K562 (cell line): Measurements from ENCODE around the gene KRTAP8-1. TPM values are rescaled to one million over a fixed set of nuclear protein-coding genes. Genes with fewer than 3 reads are reported as not detected.

ENCODE experiments used
- ATAC-seq: fragments of 200-7000 bp; cut with Tn5 transposase; 3 replicates; pipeline ENCODE4 v1.9.1; 2020; ENCODE audit warnings: moderate library complexity
- BruUV-seq: library from RNA; stranded (reverse); fragments of 400-500 nt; replicated peaks from 2 replicates; lab custom pipeline; 2021; lab: Mats Ljungman, UMichigan
- CTCF ChIA-PET: fragments of 300-600 bp; formaldehyde crosslinking; extraction: SDS; loops from one replicate; lab custom pipeline; 2021; ENCODE audit warnings: low intra/inter-chr PET ratio; lab: Yijun Ruan, JAX
- POLR2A ChIA-PET: fragments of 300-600, 350-650 bp; sonication (Branson Sonifier 250); formaldehyde crosslinking; extraction: SDS; loops from one replicate; lab custom pipeline; 2021; ENCODE audit warnings: antibody characterized with exemption, inconsistent platforms; lab: Yijun Ruan, JAX
- DNase-seq, 4 experiments: peaks; one replicate each; pipeline versions ENCODE4 v3.0.0 to v3.0.0-alpha.2; 2011 to 2018; ENCODE audit warnings: low spot score in 3 of 4, mixed read lengths in 3 of 4; ENCODE audit errors: extremely low read depth in 1 of 4
- FAIRE-seq: peaks from 2 replicates; lab custom pipeline; 2011; peaks lifted over from hg19 to GRCh38; lab: Jason Lieb, UNC
- H2AFZ ChIP-seq: 2 replicates; pipeline ENCODE4 v1.6.0; 2011; ENCODE audit warnings: low read depth, low read length, control low read depth, inconsistent platforms
- H3K27ac ChIP-seq: fragments of 200-600 bp; 3 replicates; pipeline ENCODE4 v1.8.0; 2011; ENCODE audit warnings: low read depth, mild to moderate bottlenecking, control low read depth, inconsistent platforms, low read length, moderate library complexity, mixed read lengths; ENCODE audit errors: extremely low read depth
- H3K27me3 ChIP-seq, 2 experiments: fragments of 300-600 bp in 1 of 2; 2 replicates in 1 of 2; 3 replicates in 1 of 2; pipeline versions ENCODE4 v1.6.0 to v1.8.0; 2011; ENCODE audit warnings: inconsistent platforms in 2 of 2, low read length in 2 of 2, mild to moderate bottlenecking in 1 of 2, mixed read lengths in 1 of 2, moderate library complexity in 1 of 2; ENCODE audit not compliant: control insufficient read depth in 2 of 2, insufficient read depth in 2 of 2
- H3K36me3 ChIP-seq: fragments of 300-600 bp; 3 replicates; pipeline ENCODE4 v1.8.0; 2011; ENCODE audit warnings: mild to moderate bottlenecking, low read length, inconsistent platforms; ENCODE audit not compliant: control insufficient read depth, insufficient read depth
- H3K4me1 ChIP-seq, 2 experiments: fragments of 200-600 bp in 1 of 2; replicated peaks in 1 of 2; 2 replicates in 1 of 2; 3 replicates in 1 of 2; pipeline versions ENCODE4 v1.5.1 to v1.8.0; 2011; ENCODE audit warnings: inconsistent platforms in 2 of 2, low read length in 2 of 2, mild to moderate bottlenecking in 1 of 2, mixed read lengths in 1 of 2, moderate library complexity in 1 of 2; ENCODE audit not compliant: control insufficient read depth in 2 of 2, insufficient read depth in 2 of 2
- H3K4me2 ChIP-seq: 2 replicates; pipeline ENCODE4 v1.6.1; 2011; ENCODE audit warnings: low read length, control low read depth, inconsistent platforms, mixed read lengths; ENCODE audit not compliant: insufficient read depth
- H3K4me3 ChIP-seq: fragments of 200-600 bp; sonication (generic), shearing (Covaris generic); 2 replicates; pipeline ENCODE4 v1.5.1; 2016; ENCODE audit warnings: control low read depth, inconsistent platforms
- H3K79me2 ChIP-seq: fragments of 200-600 bp; 3 replicates; pipeline ENCODE4 v1.8.0; 2011; ENCODE audit warnings: low read length, inconsistent platforms; ENCODE audit not compliant: control insufficient read depth, insufficient read depth
- H3K9ac ChIP-seq, 2 experiments: 2 replicates each; pipeline versions ENCODE4 v1.6.0 to v1.6.1; 2011; ENCODE audit warnings: low read depth in 2 of 2, low read length in 2 of 2, control low read depth in 1 of 2, inconsistent platforms in 1 of 2, mild to moderate bottlenecking in 1 of 2, mixed read lengths in 1 of 2; ENCODE audit not compliant: insufficient read depth in 1 of 2
- H3K9me1 ChIP-seq: one replicate; pipeline ENCODE4 v1.6.0; 2011; ENCODE audit warnings: inconsistent platforms, mild to moderate bottlenecking, low read length, moderate library complexity; ENCODE audit not compliant: control insufficient read depth, insufficient read depth
- H3K9me3 ChIP-seq: replicated peaks from 2 replicates; pipeline ENCODE4 v1.5.1; 2011; ENCODE audit warnings: low read depth, low read length, inconsistent platforms; ENCODE audit not compliant: control insufficient read depth, insufficient read depth
- H4K20me1 ChIP-seq: replicated peaks from 2 replicates; pipeline ENCODE4 v1.6.1; 2011; ENCODE audit warnings: low read length, inconsistent platforms, mixed read lengths; ENCODE audit not compliant: control insufficient read depth, insufficient read depth
- NFIC ChIP-seq: fragments of 450-650 bp; IDR thresholded peaks from 2 replicates; pipeline ENCODE4 v1.6.1; 2017; ENCODE audit warnings: mild to moderate bottlenecking, inconsistent platforms
- PTRF ChIP-seq: fragments of 450-650 bp; IDR thresholded peaks from 2 replicates; pipeline ENCODE4 v1.6.1; 2016; ENCODE audit warnings: mild to moderate bottlenecking, missing genetic modification characterization, missing compliant biosample characterization
- THRB ChIP-seq: fragments of 450-650 bp; formaldehyde crosslinking; conservative IDR thresholded peaks from 2 replicates; pipeline ENCODE4 v1.4.0; 2022; ENCODE audit warnings: mild to moderate bottlenecking, missing genetic modification characterization
- WGBS: fragments of 100-300 bp; shearing (Covaris generic); methylation state at CpG from one replicate; pipeline ENCODE4 v1.1.6; 2016; ENCODE audit warnings: low coverage, mixed read lengths; ENCODE audit not compliant: insufficient coverage; ENCODE audit errors: missing lambda C conversion rate; 5-methylcytosine and 5-hydroxymethylcytosine counted together
- in situ Hi-C: fragments of 300-500 bp; cut with MboI; formaldehyde crosslinking; loops from 4 replicates; pipeline ENCODE4 v1.15.0; 2018; ENCODE audit warnings: inconsistent platforms, mixed read lengths
- intact Hi-C: fragments of 100-400 bp; cut with micrococcal nuclease; formaldehyde crosslinking; loops from 2 replicates; pipeline ENCODE4 v1.14.2; 2022
- polyA plus RNA-seq, 8 experiments: library from polyadenylated mRNA; depleted of rRNA in 4 of 8; stranded (reverse) in 5 of 8; unstranded in 3 of 8; fragments of >200 nt; fragmentation: Nextera tagmentation in 2 of 8; fragmentation: Illumina TruSeq in 1 of 8; extraction: Ambion mirVana in 2 of 8; extraction: Trizol in 1 of 8; gene quantifications; 2 replicates each; pipeline versions ENCODE4 v1.2.1 to v1.2.3, GENCODE V29; 2011 to 2014; ENCODE audit warnings: inconsistent platforms in 1 of 8, missing spikeins in 1 of 8
- total RNA-seq, 7 experiments: library from RNA; depleted of rRNA in 6 of 7; stranded (reverse); fragments of >200 nt in 6 of 7; fragmentation: Illumina TruSeq in 2 of 7; extraction: Trizol in 2 of 7; gene quantifications; 2 replicates each; pipeline versions ENCODE4 v1.2.1 to v1.2.3, GENCODE V29; 2011 to 2021; ENCODE audit warnings: low replicate concordance in 1 of 7
- TF ChIP-seq, protein P1 (sequence below): fragments of 250-450 bp; sonication (Bioruptor Pico); IDR thresholded peaks from 2 replicates; pipeline ENCODE4 v1.4.0; 2020

Gene KRTAP8-1
- total and polyA plus RNA-seq, 9 of the 15 experiments (the other 6 are each of a cell fraction or from before 2014, with no cell fraction given): not detected

DNA sequence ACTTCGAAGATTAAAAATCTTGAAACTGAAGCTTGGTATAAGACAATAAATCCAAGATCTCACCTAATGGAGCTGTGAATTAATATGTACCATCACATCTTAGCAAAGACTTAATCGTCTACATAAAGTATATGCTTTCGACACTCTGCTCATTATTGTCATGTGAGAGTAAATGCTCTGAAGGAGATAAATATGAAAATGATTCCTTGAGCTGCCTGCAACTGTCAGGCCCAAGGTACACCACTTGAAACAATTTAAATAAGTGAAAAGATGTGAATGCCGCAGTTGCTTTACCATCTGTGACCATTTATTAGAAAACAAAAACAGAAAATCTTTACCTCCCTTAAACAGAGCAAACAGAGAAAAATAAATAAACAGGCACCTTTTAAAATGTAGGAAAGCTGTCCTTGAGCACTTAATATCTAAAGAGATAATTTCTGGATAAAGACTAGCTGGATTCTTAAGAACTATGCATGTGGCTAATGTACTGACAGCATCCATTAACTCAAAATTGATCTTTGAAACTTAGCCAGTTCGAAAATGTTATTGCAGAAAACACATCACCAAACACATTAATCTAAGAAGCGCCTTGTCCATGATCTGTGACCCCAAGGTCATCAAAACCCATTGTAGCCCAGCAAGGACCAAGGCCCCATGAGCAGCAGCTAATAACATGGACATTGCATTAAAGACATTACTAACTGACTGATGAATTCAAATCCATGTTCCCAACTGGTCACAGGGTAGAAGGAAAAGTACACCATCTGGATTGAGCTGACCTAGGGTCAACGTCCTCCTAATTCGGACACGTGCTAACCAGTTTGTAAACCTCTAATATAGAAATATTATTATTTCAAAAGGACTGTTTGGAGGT is 34.8 kb upstream of the KRTAP8-1 start:
- no peaks in the 10 kb centered on the region for H3K27me3 ChIP-seq
- no peaks in the 10 kb centered on the region for H3K36me3 ChIP-seq
- ATAC-seq (no peak), DNase-seq (no peak), FAIRE-seq (no peak)
- H3K27ac ChIP-seq: no peak overlapping the region
- ChIA-PET CTCF (no interaction called here), POLR2A (no interaction called here)
- no peaks in the 10 kb centered on the region for H4K20me1 ChIP-seq
- intact Hi-C loops: no loop called here
- H2AFZ ChIP-seq: no peak overlapping the region
- no peak overlapping the region for H3K9ac ChIP-seq
- under 1% methylated on average over 9 of the region's 9 CpGs for WGBS
- no peak overlapping the region for H3K4me2 ChIP-seq
- no peaks in the 10 kb centered on the region for H3K9me3 ChIP-seq
- H3K4me3 ChIP-seq: no peak overlapping the region
- no peaks in the 10 kb centered on the region for H3K79me2 ChIP-seq
- in situ Hi-C loops: no loop called here
- no TSS peak for BruUV-seq
- TF ChIP-seq THRB (CRISPR knock-in tag) (no peak), PTRF (tag) (no peak), NFIC (no peak)
- TF ChIP-seq, protein P1, sequence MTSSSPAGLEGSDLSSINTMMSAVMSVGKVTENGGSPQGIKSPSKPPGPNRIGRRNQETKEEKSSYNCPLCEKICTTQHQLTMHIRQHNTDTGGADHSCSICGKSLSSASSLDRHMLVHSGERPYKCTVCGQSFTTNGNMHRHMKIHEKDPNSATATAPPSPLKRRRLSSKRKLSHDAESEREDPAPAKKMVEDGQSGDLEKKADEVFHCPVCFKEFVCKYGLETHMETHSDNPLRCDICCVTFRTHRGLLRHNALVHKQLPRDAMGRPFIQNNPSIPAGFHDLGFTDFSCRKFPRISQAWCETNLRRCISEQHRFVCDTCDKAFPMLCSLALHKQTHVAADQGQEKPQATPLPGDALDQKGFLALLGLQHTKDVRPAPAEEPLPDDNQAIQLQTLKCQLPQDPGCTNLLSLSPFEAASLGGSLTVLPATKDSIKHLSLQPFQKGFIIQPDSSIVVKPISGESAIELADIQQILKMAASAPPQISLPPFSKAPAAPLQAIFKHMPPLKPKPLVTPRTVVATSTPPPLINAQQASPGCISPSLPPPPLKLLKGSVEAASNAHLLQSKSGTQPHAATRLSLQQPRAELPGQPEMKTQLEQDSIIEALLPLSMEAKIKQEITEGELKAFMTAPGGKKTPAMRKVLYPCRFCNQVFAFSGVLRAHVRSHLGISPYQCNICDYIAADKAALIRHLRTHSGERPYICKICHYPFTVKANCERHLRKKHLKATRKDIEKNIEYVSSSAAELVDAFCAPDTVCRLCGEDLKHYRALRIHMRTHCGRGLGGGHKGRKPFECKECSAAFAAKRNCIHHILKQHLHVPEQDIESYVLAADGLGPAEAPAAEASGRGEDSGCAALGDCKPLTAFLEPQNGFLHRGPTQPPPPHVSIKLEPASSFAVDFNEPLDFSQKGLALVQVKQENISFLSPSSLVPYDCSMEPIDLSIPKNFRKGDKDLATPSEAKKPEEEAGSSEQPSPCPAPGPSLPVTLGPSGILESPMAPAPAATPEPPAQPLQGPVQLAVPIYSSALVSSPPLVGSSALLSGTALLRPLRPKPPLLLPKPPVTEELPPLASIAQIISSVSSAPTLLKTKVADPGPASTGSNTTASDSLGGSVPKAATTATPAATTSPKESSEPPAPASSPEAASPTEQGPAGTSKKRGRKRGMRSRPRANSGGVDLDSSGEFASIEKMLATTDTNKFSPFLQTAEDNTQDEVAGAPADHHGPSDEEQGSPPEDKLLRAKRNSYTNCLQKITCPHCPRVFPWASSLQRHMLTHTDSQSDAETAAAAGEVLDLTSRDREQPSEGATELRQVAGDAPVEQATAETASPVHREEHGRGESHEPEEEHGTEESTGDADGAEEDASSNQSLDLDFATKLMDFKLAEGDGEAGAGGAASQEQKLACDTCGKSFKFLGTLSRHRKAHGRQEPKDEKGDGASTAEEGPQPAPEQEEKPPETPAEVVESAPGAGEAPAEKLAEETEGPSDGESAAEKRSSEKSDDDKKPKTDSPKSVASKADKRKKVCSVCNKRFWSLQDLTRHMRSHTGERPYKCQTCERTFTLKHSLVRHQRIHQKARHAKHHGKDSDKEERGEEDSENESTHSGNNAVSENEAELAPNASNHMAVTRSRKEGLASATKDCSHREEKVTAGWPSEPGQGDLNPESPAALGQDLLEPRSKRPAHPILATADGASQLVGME (CRISPR knock-in tag): no peak
- H3K4me1 ChIP-seq: no peaks in the 10 kb centered on the region
- no peaks in the 10 kb centered on the region for H3K9me1 ChIP-seq
